Hematopoietic multipotent progenitor cell (in vitro differentiated cells): ENCODE data around the gene SGSM1. TPM values are rescaled to one million over a fixed set of nuclear protein-coding genes. Genes with fewer than 3 reads are reported as not detected.
"Not testable (repeated sequence)": the region's sequence is repeated elsewhere in the genome, so short reads cannot be mapped to it uniquely, and the experiment has no call there.

Source experiments
- DNase-seq, 3 donors: peaks; one replicate each; pipeline ENCODE4 v3.0.0-alpha.2; 2011 to 2015; ENCODE audit warnings: low read depth in 2 of 3, low spot score in 2 of 3
- total RNA-seq: library from RNA; depleted of rRNA; stranded (reverse); fragments of >200 nt; gene quantifications from one replicate; pipeline ENCODE4 v1.2.3, GENCODE V29; 2012

SGSM1 gene
- total RNA-seq, 1 donor, result 1.1 TPM

DNA sequence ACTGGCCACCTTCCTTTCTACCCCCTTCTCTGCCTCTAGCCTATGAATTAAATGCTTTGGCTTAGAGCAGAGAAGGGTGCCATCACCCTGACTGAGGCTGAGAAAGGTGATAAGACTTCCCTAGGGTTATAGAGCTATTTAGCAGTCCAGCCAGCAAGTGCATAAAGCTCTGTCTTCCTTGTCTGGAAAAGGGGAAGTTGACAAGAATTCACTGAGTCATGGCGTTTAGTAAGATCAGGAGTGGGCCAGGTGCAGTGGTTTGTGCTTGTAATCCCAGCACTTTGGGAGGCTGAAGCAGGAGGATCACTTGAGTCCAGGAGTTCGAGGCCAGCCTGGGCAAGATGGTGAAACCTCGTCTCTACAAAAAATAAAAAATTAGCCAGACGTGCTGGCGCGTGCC is 77.4 kb downstream of the SGSM1 start:
- peak in 2 of 3 donors; percentile 12 to 41 for DNase-seq

- no peak for DNase-seq
Measured at GRCh38 chr22:24887260-24887659, 81.2 kb downstream of the SGSM1 start.

DNA sequence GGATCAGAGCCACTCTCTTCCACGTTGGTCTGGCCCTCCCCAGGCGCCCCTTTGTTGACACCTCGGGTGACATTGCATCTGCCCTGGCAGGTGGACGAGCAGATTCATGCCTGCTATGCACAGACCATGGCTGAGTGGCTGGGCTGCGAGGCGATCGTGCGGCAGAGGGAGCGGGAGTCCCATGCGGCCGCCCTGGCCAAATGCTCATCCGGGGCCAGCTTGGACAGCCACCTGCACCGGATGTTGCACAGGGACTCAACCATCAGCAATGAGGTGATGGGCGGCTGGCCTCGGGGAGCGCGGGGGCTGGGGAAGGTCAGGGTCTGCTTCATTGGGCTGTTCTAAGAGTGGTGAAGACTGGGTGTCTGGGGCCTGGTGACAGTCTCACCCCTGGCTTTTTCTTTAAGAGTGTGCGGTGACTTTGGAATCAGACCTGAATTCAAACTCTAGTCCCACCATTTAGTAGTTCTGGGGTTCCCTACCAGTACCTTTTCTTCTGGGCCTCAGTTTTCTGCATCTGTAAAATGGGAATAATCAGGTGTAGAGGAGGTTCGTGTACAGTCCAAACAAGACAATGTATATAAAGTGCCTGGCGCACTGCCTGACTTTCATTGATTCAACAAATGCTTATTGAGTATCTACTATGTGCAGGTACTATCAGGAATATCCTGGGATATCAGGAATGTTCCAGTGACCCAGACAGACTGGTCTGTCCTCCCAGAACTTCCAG is 87.5 kb downstream of the SGSM1 start:
- DNase-seq, result no peak

DNA sequence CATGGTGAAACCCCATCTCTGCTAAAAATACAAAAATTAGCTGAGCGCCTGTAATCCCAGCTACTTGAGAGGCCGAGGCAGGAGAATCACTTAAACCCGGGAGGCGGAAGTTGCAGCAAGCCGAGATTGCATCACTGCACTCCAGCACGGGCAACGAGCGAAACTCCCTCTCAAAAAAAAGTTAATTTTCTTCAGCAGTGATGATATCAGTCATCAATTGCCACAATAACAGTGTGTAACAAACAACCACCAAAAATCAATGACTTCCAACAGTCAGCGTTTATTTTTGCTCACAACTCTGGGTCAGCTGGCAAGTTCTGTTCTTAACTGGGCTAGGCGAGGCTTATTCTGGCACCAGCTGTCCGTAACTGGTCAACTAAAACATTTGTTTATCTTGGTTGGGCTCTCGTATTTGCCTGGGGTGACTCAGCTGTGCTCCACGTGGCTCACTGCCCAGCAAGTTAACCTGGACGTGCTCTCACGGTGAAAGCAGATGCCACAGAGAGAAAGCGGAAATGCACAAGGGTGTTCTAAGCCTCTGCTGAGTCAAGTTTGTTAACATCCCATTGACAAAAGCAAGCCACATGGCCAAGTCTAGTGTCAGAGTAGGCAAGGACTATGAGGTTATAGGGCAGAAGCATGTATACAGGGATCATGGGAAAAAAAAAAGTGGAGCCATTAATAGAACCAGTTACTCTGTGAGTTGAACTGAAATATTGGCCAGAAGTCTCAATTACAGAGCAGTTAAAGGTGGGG is 88.4 kb downstream of the SGSM1 start:
- DNase-seq, result peak in 1 of 3 donors; percentile 8

GRCh38 chr22:24894998-24895397 is 89.0 kb downstream of the SGSM1 start:
- peak in 1 of 3 donors; percentile 30 for DNase-seq

DNA sequence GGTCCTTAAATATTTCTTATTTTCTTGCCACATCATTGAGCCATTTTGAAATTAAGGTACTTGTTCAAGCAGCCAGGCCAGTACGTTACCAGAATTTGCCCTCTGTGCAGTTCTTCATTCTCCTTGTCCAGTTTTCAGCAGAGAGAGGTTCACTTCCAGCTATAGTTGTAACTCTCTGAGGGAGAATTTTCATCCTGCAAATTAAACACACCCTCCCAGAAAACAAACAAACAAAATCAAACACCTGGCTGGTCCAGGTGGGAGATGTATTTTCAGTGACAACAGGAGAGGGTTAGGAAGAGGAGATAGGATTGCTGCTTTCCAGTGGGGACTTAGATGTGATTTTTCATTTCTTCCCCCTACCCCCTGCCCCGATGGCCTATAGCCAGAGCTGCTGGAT is 95.4 kb downstream of the SGSM1 start:
- DNase-seq, result no peak

GRCh38 chr22:24905909-24906308 is 99.9 kb downstream of the SGSM1 start:
- no peak for DNase-seq

DNA sequence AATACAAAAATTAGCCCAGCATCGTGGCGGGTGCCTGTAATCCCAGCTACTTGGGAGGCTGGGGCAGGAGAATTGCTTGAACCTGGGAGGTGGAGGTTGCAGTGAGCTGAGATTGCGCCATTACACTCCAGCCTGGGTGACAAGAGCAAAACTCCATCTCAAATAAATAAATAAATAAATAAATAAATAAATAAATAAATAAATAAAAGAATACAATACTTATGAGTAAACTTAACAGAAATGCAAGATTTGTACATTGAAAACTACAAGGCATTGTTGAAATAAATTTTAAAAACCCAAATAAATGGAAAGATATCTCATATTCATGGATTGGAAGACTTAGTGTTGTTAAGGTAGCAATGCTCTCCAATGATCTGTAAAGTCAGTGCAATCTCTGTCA is 101.1 kb downstream of the SGSM1 start:
- DNase-seq, result not testable (repeated sequence)

DNA sequence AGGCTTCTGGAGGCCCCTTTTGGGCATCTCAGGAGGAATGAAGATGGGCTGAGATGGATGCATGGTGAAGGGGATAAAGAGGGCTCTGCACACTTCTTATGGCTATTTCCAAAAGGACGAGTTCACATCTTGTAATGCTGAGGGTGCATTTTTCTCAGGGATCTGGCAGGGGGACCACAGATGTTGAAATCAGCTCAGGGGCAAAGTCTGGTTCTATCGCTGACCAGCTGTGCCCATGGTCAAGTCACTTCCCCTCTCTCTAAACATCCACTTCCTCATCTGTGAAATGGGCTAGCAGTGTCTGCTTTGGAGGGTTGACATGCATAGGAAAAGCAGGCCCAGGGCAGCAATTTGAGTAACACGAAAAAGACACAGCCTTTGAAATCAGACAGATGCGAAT is 114.0 kb downstream of the SGSM1 start:
- DNase-seq, result no peak

DNA sequence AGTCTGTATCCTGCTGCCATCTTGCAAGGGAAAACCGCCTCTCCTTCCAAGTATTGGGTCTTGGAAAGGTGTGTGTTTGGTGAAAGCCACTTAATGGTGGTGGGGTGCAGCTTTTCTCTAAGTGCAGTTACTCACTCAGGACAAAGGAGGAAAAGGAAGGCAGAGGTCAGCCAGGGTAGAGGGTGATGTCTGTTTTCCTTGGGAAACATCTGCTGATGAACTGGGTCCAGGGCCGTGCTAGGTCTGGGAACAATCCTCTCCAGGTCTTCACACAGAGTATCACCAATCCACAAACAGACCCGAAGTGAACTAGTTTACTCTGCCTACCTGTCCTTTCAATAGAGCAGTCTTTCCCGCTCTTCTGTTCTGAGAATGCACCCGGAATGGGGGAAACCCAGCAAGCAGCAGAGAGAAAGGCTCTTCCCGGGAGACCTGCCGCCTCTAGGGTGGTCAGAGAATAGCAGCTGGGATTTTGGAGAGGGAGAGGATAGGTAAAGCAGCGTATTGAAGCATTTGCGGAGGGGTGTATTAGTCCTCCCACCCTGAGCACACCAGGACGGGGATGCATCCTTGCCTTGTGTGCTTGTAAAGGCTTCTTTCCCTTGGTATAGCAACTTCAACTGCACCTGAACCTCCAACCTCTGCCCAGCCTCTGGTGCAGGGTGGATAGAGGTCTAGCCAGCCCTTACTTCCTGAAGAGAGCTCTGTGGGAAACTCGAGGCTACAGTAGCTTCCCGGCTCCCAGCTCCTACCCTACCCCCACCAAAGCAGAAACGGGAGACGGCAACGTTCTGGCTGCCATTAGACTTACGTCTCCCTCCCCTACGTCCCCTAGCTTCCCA is 119.8 kb downstream of the SGSM1 start:
- no peak for DNase-seq

DNA sequence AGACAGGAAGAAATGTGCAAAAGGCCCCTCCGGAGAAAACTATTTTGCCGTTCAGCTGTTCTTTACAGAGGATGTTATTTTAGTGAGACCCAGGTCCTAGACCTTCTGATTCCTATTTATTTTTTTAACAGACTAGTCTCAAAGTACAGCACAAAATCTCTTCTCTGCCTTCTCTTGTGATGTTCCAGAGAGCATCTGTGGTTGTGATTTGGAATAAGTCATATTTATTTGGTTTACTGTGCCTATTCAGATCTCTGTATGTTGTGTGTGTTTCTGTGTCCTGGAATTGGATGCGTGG is 120.4 kb downstream of the SGSM1 start:
- no peak for DNase-seq

GRCh38 chr22:24926849-24927579 is 121.0 kb downstream of the SGSM1 start:
- DNase-seq, result no peak

- DNase-seq, result no peak
Measured at GRCh38 chr22:24928322-24928721, 122.3 kb downstream of the SGSM1 start.

GRCh38 chr22:24930678-24931077 is 124.7 kb downstream of the SGSM1 start:
- DNase-seq, result no peak

DNA sequence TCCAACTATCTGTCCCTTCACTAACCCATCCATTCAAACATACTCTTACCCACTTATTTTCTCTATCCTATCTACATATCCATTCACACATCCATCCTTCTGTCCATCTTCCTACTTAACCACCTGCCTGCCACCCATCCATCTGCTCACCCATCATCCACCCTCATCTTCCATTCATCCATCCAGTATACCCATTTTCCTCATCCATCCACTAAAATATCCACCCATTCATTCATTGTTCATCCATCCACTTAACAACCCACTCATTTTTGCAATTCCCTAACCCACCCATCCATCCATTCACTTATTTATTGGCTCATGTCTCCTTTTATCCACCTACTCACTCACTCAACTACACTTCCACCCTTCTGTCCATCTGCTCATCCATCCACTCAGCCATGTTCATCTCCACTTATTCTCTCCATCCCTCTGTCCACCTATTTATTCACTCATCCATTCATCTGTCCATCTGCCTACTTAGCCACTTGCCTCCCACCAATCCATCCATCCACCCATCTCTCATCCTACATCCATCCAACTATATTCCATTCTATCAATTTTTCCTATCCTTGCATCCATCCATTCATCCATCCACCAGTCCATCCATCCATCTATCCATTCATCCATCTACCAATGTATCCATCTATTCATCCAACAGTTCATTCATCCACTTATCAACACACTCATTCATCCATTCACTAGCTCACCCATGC is 129.9 kb downstream of the SGSM1 start:
- DNase-seq, result no peak

- DNase-seq, result peak in 2 of 3 donors; percentile 31 to 51
Measured at GRCh38 chr22:24937114-24937513, 131.1 kb downstream of the SGSM1 start.

DNA sequence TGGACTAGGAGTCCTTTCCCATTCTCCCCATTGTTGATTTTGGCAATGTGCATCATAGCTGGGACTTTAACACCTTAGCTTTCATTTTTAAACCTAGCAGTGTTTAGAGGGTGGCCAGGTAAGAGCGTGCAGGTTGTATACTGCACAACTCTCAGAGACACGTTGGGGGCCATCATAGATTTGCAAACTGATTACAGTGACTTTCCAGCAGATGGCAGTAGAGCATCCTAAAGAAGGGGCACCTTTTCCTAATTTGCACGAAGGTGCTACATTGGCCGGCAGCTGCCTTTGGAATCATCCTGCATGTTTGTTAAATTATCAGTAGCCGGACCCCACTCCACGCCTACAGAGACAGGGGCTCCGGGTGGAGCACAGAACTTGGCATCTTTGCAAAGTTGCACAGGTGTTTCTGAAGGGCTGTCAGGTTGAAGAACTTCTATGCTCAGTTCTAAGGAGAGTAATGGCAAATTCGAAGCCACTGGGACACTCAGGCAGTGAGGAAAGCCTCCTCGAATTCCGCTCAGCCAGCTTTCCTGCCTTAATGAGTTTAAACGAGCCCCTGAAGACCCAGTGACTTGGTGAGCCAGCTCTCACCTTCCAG is 132.8 kb downstream of the SGSM1 start:
- DNase-seq, result peak in 2 of 3 donors; percentile 34 to 70

DNA sequence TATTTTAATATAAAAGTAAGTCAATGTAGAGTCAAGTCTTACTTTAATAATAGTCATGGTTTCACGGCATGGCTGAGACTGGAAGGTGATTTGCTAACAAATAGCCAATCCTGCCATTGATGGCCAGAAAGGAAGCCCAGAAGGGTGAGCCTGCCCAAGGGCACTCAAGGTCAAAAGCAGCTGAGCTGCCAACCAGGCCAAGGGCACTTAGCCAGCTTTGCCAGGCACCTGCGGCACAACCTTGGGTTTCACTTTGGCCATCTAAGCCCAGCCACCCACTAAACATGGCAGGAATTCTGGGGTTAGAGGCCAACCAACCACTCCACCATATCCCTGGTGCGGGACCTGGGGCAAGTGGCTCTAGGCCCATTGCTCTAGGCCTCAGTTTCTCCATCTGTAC is 136.3 kb downstream of the SGSM1 start:
- DNase-seq, result no peak

GRCh38 chr22:24944217-24944937 is 138.4 kb downstream of the SGSM1 start:
- no peak for DNase-seq
